Measurements from ENCODE around the gene NBAS. TPM values are rescaled to one million over a fixed set of nuclear protein-coding genes. Genes with fewer than 3 reads are reported as not detected.

NBAS gene
- total RNA-seq, 4 donors from 2014 or later = 27.3 to 43.6 (median 28.4) TPM

- no peaks in the 10 kb centered on the region for H3K4me1 ChIP-seq
- ATAC-seq (no peak), DNase-seq (no peak)
- no peak overlapping the region for H3K4me3 ChIP-seq
- no peak overlapping the region for H3K27ac ChIP-seq
- no peaks in the 10 kb centered on the region for H3K36me3 ChIP-seq
- no peaks in the 10 kb centered on the region for H3K27me3 ChIP-seq
- no peaks in the 10 kb centered on the region for H3K9me3 ChIP-seq
- no peak for TF ChIP-seq POLR2A (IDR thresholded peaks at IDR 0.05)
- TF ChIP-seq CTCF (IDR thresholded peaks at IDR 0.05 in 4 of 5, conservative IDR thresholded peaks at IDR 0.05 in 1 of 5) = no peak
- in situ Hi-C loops (cut with MboI; ENCODE audit: low sequenced_read_pairs in 4 of 4) (no loop called here), intact Hi-C loops (cut with DNase I; ENCODE audit: low total_unique reads) (no loop called here)
These were observed 434.8 kb downstream of the NBAS start for GRCh38 chr2:15126373-15126772.

- H3K27me3 ChIP-seq = no peaks in the 10 kb centered on the region
- H3K27ac ChIP-seq = no peak overlapping the region
- no peak for ATAC-seq
- no peak for TF ChIP-seq POLR2A (IDR thresholded peaks at IDR 0.05)
- TF ChIP-seq CTCF (IDR thresholded peaks at IDR 0.05 in 4 of 5, conservative IDR thresholded peaks at IDR 0.05 in 1 of 5) = no peak
- in situ Hi-C loops (cut with MboI; ENCODE audit: low sequenced_read_pairs in 4 of 4) = no loop called here
- H3K4me1 ChIP-seq = no peaks in the 10 kb centered on the region
- no peak overlapping the region for H3K4me3 ChIP-seq
- no peaks in the 10 kb centered on the region for H3K36me3 ChIP-seq
- H3K9me3 ChIP-seq = no peaks in the 10 kb centered on the region
- intact Hi-C loops (cut with DNase I; ENCODE audit: low total_unique reads) = no loop called here
- DNase-seq = no peak
These were observed 438.2 kb downstream of the NBAS start for GRCh38 chr2:15122915-15123314.

- ATAC-seq = no peak
- DNase-seq = no peak
- in situ Hi-C loops (cut with MboI; ENCODE audit: low sequenced_read_pairs in 4 of 4) = no loop called here
- intact Hi-C loops (cut with DNase I; ENCODE audit: low total_unique reads) = no loop called here
- Histone ChIP-seq H3K9me3 (no peaks in the 10 kb centered on the region), H3K27ac (no peak overlapping the region), H3K27me3 (no peaks in the 10 kb centered on the region), H3K36me3 (no peaks in the 10 kb centered on the region), H3K4me3 (no peak overlapping the region), H3K4me1 (no peaks in the 10 kb centered on the region)
- no peak for TF ChIP-seq CTCF (IDR thresholded peaks at IDR 0.05 in 4 of 5, conservative IDR thresholded peaks at IDR 0.05 in 1 of 5)
- no peak for TF ChIP-seq POLR2A (IDR thresholded peaks at IDR 0.05)
These were observed 440.5 kb downstream of the NBAS start for GRCh38 chr2:15120631-15121030.

GRCh38 chr2:15119722-15120175, 441.4 kb downstream of the NBAS start:
- intact Hi-C loops (cut with DNase I; ENCODE audit: low total_unique reads) (no loop called here), in situ Hi-C loops (cut with MboI; ENCODE audit: low sequenced_read_pairs in 4 of 4) (no loop called here)
- DNase-seq = no peak
- no peak for ATAC-seq
- Histone ChIP-seq H3K36me3 (no peaks in the 10 kb centered on the region), H3K27ac (no peak overlapping the region), H3K27me3 (no peaks in the 10 kb centered on the region), H3K9me3 (no peaks in the 10 kb centered on the region), H3K4me1 (no peaks in the 10 kb centered on the region), H3K4me3 (no peak overlapping the region)
- TF ChIP-seq CTCF (IDR thresholded peaks at IDR 0.05 in 4 of 5, conservative IDR thresholded peaks at IDR 0.05 in 1 of 5) (no peak), POLR2A (IDR thresholded peaks at IDR 0.05) (no peak)

- no peak for DNase-seq
- no peak for ATAC-seq
- H3K36me3 ChIP-seq = no peaks in the 10 kb centered on the region
- no peaks in the 10 kb centered on the region for H3K27me3 ChIP-seq
- in situ Hi-C loops (cut with MboI; ENCODE audit: low sequenced_read_pairs in 4 of 4) (no loop called here), intact Hi-C loops (cut with DNase I; ENCODE audit: low total_unique reads) (no loop called here)
- H3K9me3 ChIP-seq = no peaks in the 10 kb centered on the region
- H3K27ac ChIP-seq = no peak overlapping the region
- no peak for TF ChIP-seq POLR2A (IDR thresholded peaks at IDR 0.05)
- TF ChIP-seq CTCF (IDR thresholded peaks at IDR 0.05 in 4 of 5, conservative IDR thresholded peaks at IDR 0.05 in 1 of 5) = no peak
- no peak overlapping the region for H3K4me3 ChIP-seq
- no peaks in the 10 kb centered on the region for H3K4me1 ChIP-seq
These were observed 443.6 kb downstream of the NBAS start for GRCh38 chr2:15117409-15118050.
